ENCODE results near the gene GARIN3.

- TF ChIP-seq CTCF (conservative IDR thresholded peaks at IDR 0.05 in 1 of 2, IDR thresholded peaks at IDR 0.05 in 1 of 2; ENCODE audit: extremely low read depth in 1 of 2, insufficient read depth in 1 of 2, low read depth in 1 of 2, low read length in 2 of 2) (no peak), EZH2 (IDR thresholded peaks at IDR 0.05; ENCODE audit: borderline replicate concordance, low read length) (no peak)
These were observed 6.3 kb upstream of the GARIN3 start for GRCh38 chr5:157172403-157172802.

All from mammary epithelial cell (primary cell).